Measurements from ENCODE around the gene HEXIM2. TPM values are rescaled to one million over a fixed set of nuclear protein-coding genes. Genes with fewer than 3 reads are reported as not detected.

HEXIM2 gene
- total RNA-seq, 1 experiment from 2014 or later = 22.4 TPM

DNA sequence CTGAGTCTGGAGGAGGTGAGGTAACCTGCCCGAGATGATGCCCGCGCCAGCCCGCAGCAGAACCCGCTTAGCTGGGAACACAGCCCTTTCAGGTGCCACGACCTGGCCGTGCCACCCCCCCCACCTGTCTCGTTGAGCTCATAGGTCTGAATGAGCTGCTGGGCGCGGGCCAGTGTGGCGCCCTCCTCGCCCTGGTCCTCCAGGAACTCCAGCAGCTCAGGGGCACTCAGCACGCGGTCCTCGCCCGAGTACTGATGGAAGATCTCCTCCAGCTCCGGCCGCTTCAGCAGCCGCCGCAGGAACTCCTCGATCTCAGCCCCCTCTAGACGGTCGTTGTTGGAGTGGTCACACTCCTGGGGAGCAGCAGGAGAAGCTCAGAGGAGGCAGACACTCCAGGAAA lies 43.0 kb upstream of the HEXIM2 start:
- Histone ChIP-seq H3K4me1 (replicated peaks; ENCODE audit: insufficient read depth) (peaks cover 18% of the 10 kb centered on the region), H3F3A (ENCODE audit: insufficient read depth, low read depth) (peaks cover 12% of the 10 kb centered on the region; the same call in 1 of the 2 replicates), H3K4me2 (no peak overlapping the region), H3K4me3 (no peak overlapping the region), H3K36me3 (ENCODE audit: low read depth) (no peaks in the 10 kb centered on the region), H3K27me3 (ENCODE audit: insufficient read depth, low read depth) (no peaks in the 10 kb centered on the region), H4K20me1 (ENCODE audit: insufficient read depth) (no peaks in the 10 kb centered on the region), H3K27ac (no peak overlapping the region), H3K79me2 (ENCODE audit: low read depth) (peaks cover 5% of the 10 kb centered on the region; the same call in 1 of the 2 replicates), H3K9me2 (ENCODE audit: insufficient read depth) (no peaks in the 10 kb centered on the region), H3K9me3 (ENCODE audit: insufficient read depth, low read depth) (no peaks in the 10 kb centered on the region), H2AFZ (no peak overlapping the region)
- no peak for TF ChIP-seq EZH2 (IDR thresholded peaks at IDR 0.05; ENCODE audit: low read depth)
- TF ChIP-seq, protein P1, sequence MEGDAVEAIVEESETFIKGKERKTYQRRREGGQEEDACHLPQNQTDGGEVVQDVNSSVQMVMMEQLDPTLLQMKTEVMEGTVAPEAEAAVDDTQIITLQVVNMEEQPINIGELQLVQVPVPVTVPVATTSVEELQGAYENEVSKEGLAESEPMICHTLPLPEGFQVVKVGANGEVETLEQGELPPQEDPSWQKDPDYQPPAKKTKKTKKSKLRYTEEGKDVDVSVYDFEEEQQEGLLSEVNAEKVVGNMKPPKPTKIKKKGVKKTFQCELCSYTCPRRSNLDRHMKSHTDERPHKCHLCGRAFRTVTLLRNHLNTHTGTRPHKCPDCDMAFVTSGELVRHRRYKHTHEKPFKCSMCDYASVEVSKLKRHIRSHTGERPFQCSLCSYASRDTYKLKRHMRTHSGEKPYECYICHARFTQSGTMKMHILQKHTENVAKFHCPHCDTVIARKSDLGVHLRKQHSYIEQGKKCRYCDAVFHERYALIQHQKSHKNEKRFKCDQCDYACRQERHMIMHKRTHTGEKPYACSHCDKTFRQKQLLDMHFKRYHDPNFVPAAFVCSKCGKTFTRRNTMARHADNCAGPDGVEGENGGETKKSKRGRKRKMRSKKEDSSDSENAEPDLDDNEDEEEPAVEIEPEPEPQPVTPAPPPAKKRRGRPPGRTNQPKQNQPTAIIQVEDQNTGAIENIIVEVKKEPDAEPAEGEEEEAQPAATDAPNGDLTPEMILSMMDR (conservative IDR thresholded peaks at IDR 0.05) = no peak
- BruUV-seq (replicated peaks) = no TSS peak
- DNase-seq = no peak
- ChIA-PET POLR2A (ENCODE audit: unreplicated experiment) (no interaction called here), CTCF (interaction anchor here (1.6 kb wide), 1 partner anchor 10 kb away, joined by 3 read pairs; no protein-coding TSS in a partner anchor)
- intact Hi-C loops (cut with micrococcal nuclease; ENCODE audit: unreplicated experiment) = no loop called here

DNA sequence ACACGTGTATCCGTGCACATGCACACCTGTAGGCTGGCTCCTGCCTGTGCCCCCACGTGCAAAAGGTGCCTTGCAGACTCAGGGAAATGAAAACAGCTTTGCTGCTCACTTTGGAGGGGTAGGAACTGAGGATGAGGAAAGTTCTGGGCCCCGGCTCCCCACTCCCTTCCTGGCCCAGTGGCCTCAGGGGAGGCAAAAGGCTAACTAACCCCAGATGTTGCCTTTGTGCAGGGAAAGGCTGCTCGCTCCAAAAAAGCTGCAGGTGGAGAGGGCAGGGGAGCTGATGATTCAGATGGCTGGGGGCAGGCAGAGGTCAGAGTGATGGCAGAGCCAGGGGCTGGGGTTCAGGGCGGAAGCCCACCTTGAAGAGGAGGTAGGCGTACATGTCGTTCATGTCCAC lies 41.7 kb upstream of the HEXIM2 start:
- no peaks in the 10 kb centered on the region for H3K27me3 ChIP-seq (ENCODE audit: insufficient read depth, low read depth)
- H4K20me1 ChIP-seq (ENCODE audit: insufficient read depth) = no peaks in the 10 kb centered on the region
- H3K4me1 ChIP-seq (replicated peaks; ENCODE audit: insufficient read depth) = peaks cover 30% of the 10 kb centered on the region
- ChIA-PET POLR2A (ENCODE audit: unreplicated experiment) (no interaction called here), CTCF (no interaction called here)
- no peaks in the 10 kb centered on the region for H3K9me2 ChIP-seq (ENCODE audit: insufficient read depth)
- no peaks in the 10 kb centered on the region for H3K36me3 ChIP-seq (ENCODE audit: low read depth)
- BruUV-seq (replicated peaks) = no TSS peak
- DNase-seq = no peak
- H2AFZ ChIP-seq = no peak overlapping the region
- H3F3A ChIP-seq (ENCODE audit: insufficient read depth, low read depth) = peaks cover 21% of the 10 kb centered on the region
- H3K9me3 ChIP-seq (ENCODE audit: insufficient read depth, low read depth) = no peaks in the 10 kb centered on the region
- TF ChIP-seq, protein P1 (conservative IDR thresholded peaks at IDR 0.05) = no peak
- TF ChIP-seq EZH2 (IDR thresholded peaks at IDR 0.05; ENCODE audit: low read depth) = no peak
- no peak overlapping the region for H3K27ac ChIP-seq
- no peak overlapping the region for H3K4me3 ChIP-seq
- no peak overlapping the region for H3K4me2 ChIP-seq
- H3K79me2 ChIP-seq (ENCODE audit: low read depth) = peaks cover 7% of the 10 kb centered on the region; the same call in 1 of the 2 replicates
- intact Hi-C loops (cut with micrococcal nuclease; ENCODE audit: unreplicated experiment) = no loop called here

DNA sequence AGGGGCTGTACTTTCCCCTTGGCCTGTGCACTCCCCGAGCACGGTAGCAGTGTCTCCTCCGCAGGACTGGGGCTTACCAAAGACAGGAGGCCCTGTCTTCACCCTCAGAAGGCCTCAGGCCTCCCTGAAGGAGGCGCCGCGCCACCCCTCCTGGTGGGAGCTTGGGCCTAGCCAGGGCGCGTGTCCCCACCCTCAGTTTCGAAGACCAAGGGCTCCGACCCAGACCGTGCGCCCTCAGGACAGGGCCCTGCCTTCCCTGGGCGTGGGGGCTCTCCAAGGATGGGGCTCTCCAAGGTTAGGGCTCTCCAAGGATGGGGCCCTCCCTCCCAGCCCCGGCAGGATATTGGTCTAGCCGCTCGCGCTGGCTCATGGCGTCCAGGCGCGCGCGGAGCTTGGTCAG lies 41.1 kb upstream of the HEXIM2 start:
- H3K9me2 ChIP-seq (ENCODE audit: insufficient read depth) = no peaks in the 10 kb centered on the region
- H2AFZ ChIP-seq = no peak overlapping the region
- H3K27ac ChIP-seq = no peak overlapping the region
- CTCF ChIA-PET = no interaction called here
- no peak overlapping the region for H3K4me3 ChIP-seq
- BruUV-seq (replicated peaks) = no TSS peak
- H3K9me3 ChIP-seq (ENCODE audit: insufficient read depth, low read depth) = no peaks in the 10 kb centered on the region
- H3F3A ChIP-seq (ENCODE audit: insufficient read depth, low read depth) = peaks cover 27% of the 10 kb centered on the region
- TF ChIP-seq, protein P1 (conservative IDR thresholded peaks at IDR 0.05) = no peak
- no peak for TF ChIP-seq EZH2 (IDR thresholded peaks at IDR 0.05; ENCODE audit: low read depth)
- intact Hi-C loops (cut with micrococcal nuclease; ENCODE audit: unreplicated experiment) = no loop called here
- H4K20me1 ChIP-seq (ENCODE audit: insufficient read depth) = no peaks in the 10 kb centered on the region
- no peak for DNase-seq
- H3K27me3 ChIP-seq (ENCODE audit: insufficient read depth, low read depth) = no peaks in the 10 kb centered on the region
- peaks cover 10% of the 10 kb centered on the region for H3K79me2 ChIP-seq (ENCODE audit: low read depth)
- H3K36me3 ChIP-seq (ENCODE audit: low read depth) = no peaks in the 10 kb centered on the region
- peaks cover 36% of the 10 kb centered on the region for H3K4me1 ChIP-seq (replicated peaks; ENCODE audit: insufficient read depth)
- no peak overlapping the region for H3K4me2 ChIP-seq
- POLR2A ChIA-PET (ENCODE audit: unreplicated experiment) = no interaction called here

Measured in PC-9 (cell line).